GM13977 (cell line): ENCODE data around the gene FBXW8.

ENCODE experiments used
- DNase-seq: peaks from one replicate; pipeline ENCODE4 v3.0.0; 2012; ENCODE audit warnings: low spot score
- CTCF ChIP-seq: IDR thresholded peaks from 2 replicates; pipeline ENCODE4 v1.5.1; 2012; ENCODE audit warnings: mild to moderate bottlenecking, control low read depth; ENCODE audit not compliant: insufficient read depth; ENCODE audit errors: extremely low read depth, missing control alignments
- in situ Hi-C: fragments of 300-500 bp; cut with MboI; formaldehyde crosslinking; loops from one replicate; pipeline ENCODE4 v1.12.0; 2022; ENCODE audit warnings: low sequenced_read_pairs, low pct_unique_long_range_greater_than_20kb, mixed read lengths, inconsistent platforms; ENCODE audit not compliant: unreplicated experiment

FBXW8 gene

GRCh38 chr12:117030187-117030900, 119.6 kb downstream of the FBXW8 start:
- no peak for DNase-seq
- in situ Hi-C loops, result no loop called here
- TF ChIP-seq CTCF, result no peak

GRCh38 chr12:117031843-117032592, 121.3 kb downstream of the FBXW8 start:
- no peak for DNase-seq
- in situ Hi-C loops, result no loop called here
- TF ChIP-seq CTCF, result no peak

- no peak for TF ChIP-seq CTCF
- in situ Hi-C loops, result no loop called here
- DNase-seq, result no peak
Observed at GRCh38 chr12:117032593-117033381, 122.0 kb downstream of the FBXW8 start.

GRCh38 chr12:117033382-117034221, 122.9 kb downstream of the FBXW8 start:
- TF ChIP-seq CTCF, result no peak
- in situ Hi-C loops, result no loop called here
- DNase-seq, result no peak

GRCh38 chr12:117034249-117034648, 123.5 kb downstream of the FBXW8 start:
- in situ Hi-C loops, result no loop called here
- TF ChIP-seq CTCF, result no peak
- no peak for DNase-seq

- TF ChIP-seq CTCF, result no peak
- in situ Hi-C loops, result no loop called here
- no peak for DNase-seq
Observed at GRCh38 chr12:117034701-117035151, 124.0 kb downstream of the FBXW8 start.
